ENCODE data around the gene TMPRSS6. TPM values are rescaled to one million over a fixed set of nuclear protein-coding genes. Genes with fewer than 3 reads are reported as not detected.

Gene TMPRSS6
- total and polyA plus RNA-seq, 2 donors from 2014 or later, result 1.4 TPM; not detected in 1

- Histone ChIP-seq H3K27ac (ENCODE audit: low read depth in 2 of 2, low read length in 2 of 2) (no peak overlapping the region), H3K27me3 (ENCODE audit: control insufficient read depth, insufficient read depth, low read length) (no peaks in the 10 kb centered on the region), H3K4me3 (ENCODE audit: low read length in 3 of 3) (no peak overlapping the region), H3K9ac (ENCODE audit: low read length in 3 of 3) (no peak overlapping the region), H3K4me1 (ENCODE audit: control insufficient read depth in 2 of 3, insufficient read depth in 2 of 3, low read depth in 1 of 3, low read length in 3 of 3) (no peaks in the 10 kb centered on the region), H3K9me3 (ENCODE audit: control insufficient read depth in 2 of 3, insufficient read depth in 1 of 3, low read length in 3 of 3) (no peaks in the 10 kb centered on the region), H3K36me3 (ENCODE audit: control insufficient read depth in 2 of 3, insufficient read depth in 3 of 3, low read length in 3 of 3) (no peaks in the 10 kb centered on the region)
- intact Hi-C loops (cut with DNase I), result no loop called here
- no peak for DNase-seq
- no peak for TF ChIP-seq CTCF (IDR thresholded peaks at IDR 0.05; ENCODE audit: borderline replicate concordance, extremely low read depth, insufficient read depth)
- FAIRE-seq, result no peak
Observed at GRCh38 chr22:37118083-37118482, 8.6 kb upstream of the TMPRSS6 start.

DNA sequence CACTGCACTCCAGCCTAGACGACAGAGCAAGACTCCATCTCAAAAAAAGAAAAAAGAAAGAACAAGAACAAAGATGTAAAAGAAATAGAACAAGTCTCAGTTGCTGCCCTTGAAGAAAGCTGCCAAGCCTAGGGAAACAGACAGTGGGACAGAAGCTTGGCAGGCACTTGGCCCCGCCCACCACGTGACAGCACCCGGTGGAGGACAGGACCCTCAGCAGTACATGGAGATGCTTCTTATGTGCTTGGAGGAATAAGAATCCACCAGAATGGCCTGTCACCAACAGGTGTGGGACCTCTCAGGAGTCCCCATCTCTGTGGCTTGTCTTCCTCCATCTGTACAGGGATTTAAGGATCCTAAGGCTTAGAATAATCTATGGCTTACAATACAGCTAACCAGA lies 7.6 kb upstream of the TMPRSS6 start:
- Histone ChIP-seq H3K4me1 (ENCODE audit: control insufficient read depth in 2 of 3, insufficient read depth in 2 of 3, low read depth in 1 of 3, low read length in 3 of 3) (no peaks in the 10 kb centered on the region), H3K9ac (ENCODE audit: low read length in 3 of 3) (no peak overlapping the region), H3K4me3 (ENCODE audit: low read length in 3 of 3) (no peak overlapping the region), H3K9me3 (ENCODE audit: control insufficient read depth in 2 of 3, insufficient read depth in 1 of 3, low read length in 3 of 3) (no peaks in the 10 kb centered on the region), H3K27ac (ENCODE audit: low read depth in 2 of 2, low read length in 2 of 2) (no peak overlapping the region), H3K27me3 (ENCODE audit: control insufficient read depth, insufficient read depth, low read length) (no peaks in the 10 kb centered on the region), H3K36me3 (ENCODE audit: control insufficient read depth in 2 of 3, insufficient read depth in 3 of 3, low read length in 3 of 3) (no peaks in the 10 kb centered on the region)
- TF ChIP-seq CTCF (IDR thresholded peaks at IDR 0.05; ENCODE audit: borderline replicate concordance, extremely low read depth, insufficient read depth), result no peak
- no peak for DNase-seq
- FAIRE-seq, result no peak
- intact Hi-C loops (cut with DNase I), result no loop called here

DNA sequence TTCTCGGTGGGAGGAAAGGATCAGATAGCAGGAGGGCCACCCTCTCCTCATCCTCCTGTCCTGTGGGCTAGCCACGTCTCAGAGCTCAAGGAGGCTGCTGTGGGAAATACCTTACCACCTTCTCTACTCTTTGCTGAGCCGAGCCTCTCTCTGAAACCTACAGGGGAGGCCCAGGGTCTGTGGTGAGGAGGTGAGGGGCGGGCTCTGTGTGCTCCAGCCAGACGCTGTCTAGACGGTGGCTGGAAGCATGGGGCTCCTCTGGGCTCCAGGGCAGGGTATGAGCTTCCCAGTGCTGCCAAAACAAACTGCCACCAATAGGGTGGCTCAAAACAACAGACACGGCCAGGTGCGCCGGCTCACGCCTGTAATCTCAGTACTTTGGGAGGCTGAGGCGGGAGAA lies 5.5 kb upstream of the TMPRSS6 start:
- Histone ChIP-seq H3K9ac (ENCODE audit: low read length in 3 of 3) (no peak overlapping the region), H3K27ac (ENCODE audit: low read depth in 2 of 2, low read length in 2 of 2) (no peak overlapping the region), H3K9me3 (ENCODE audit: control insufficient read depth in 2 of 3, insufficient read depth in 1 of 3, low read length in 3 of 3) (no peaks in the 10 kb centered on the region), H3K36me3 (ENCODE audit: control insufficient read depth in 2 of 3, insufficient read depth in 3 of 3, low read length in 3 of 3) (no peaks in the 10 kb centered on the region), H3K27me3 (ENCODE audit: control insufficient read depth, insufficient read depth, low read length) (no peaks in the 10 kb centered on the region), H3K4me1 (ENCODE audit: control insufficient read depth in 2 of 3, insufficient read depth in 2 of 3, low read depth in 1 of 3, low read length in 3 of 3) (no peaks in the 10 kb centered on the region), H3K4me3 (ENCODE audit: low read length in 3 of 3) (no peak overlapping the region)
- no peak for FAIRE-seq
- intact Hi-C loops (cut with DNase I), result no loop called here
- no peak for DNase-seq
- no peak for TF ChIP-seq CTCF (IDR thresholded peaks at IDR 0.05; ENCODE audit: borderline replicate concordance, extremely low read depth, insufficient read depth)

DNA sequence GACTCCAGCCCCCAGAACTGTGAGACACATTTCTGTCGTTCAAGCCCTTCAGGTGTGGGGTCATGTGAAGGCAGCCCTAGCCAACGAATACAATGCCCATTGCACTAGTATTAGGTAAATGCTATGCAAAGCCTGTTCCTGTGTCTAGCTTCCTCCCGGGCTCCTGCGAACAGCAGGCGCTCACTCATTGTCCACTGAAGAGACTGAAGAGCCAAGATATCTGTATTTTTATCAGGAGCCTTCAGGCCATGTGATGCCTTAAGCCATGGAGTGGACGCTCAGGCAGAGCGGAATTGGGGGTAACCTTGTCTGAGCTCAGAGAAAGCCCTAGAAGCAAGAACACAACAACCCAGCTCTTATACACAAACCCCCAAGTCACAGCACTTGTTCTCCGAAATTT lies 4.2 kb upstream of the TMPRSS6 start:
- intact Hi-C loops (cut with DNase I), result no loop called here
- H3K27me3 ChIP-seq (ENCODE audit: control insufficient read depth, insufficient read depth, low read length), result no peaks in the 10 kb centered on the region
- no peak for FAIRE-seq

More for the DNA sequence above, 4.2 kb upstream of the TMPRSS6 start:
- no peak for TF ChIP-seq CTCF (IDR thresholded peaks at IDR 0.05; ENCODE audit: borderline replicate concordance, extremely low read depth, insufficient read depth)
- H3K4me1 ChIP-seq (ENCODE audit: control insufficient read depth in 2 of 3, insufficient read depth in 2 of 3, low read depth in 1 of 3, low read length in 3 of 3), result no peaks in the 10 kb centered on the region
- no peak overlapping the region for H3K9ac ChIP-seq (ENCODE audit: low read length in 3 of 3)
- no peak for DNase-seq
- H3K27ac ChIP-seq (ENCODE audit: low read depth in 2 of 2, low read length in 2 of 2), result no peak overlapping the region
- no peaks in the 10 kb centered on the region for H3K36me3 ChIP-seq (ENCODE audit: control insufficient read depth in 2 of 3, insufficient read depth in 3 of 3, low read length in 3 of 3)
- no peaks in the 10 kb centered on the region for H3K9me3 ChIP-seq (ENCODE audit: control insufficient read depth in 2 of 3, insufficient read depth in 1 of 3, low read length in 3 of 3)
- no peak overlapping the region for H3K4me3 ChIP-seq (ENCODE audit: low read length in 3 of 3)

Data from kidney (tissue), 14 donors.